ENCODE measurements around the gene PTPRCAP.

Gene PTPRCAP

DNA sequence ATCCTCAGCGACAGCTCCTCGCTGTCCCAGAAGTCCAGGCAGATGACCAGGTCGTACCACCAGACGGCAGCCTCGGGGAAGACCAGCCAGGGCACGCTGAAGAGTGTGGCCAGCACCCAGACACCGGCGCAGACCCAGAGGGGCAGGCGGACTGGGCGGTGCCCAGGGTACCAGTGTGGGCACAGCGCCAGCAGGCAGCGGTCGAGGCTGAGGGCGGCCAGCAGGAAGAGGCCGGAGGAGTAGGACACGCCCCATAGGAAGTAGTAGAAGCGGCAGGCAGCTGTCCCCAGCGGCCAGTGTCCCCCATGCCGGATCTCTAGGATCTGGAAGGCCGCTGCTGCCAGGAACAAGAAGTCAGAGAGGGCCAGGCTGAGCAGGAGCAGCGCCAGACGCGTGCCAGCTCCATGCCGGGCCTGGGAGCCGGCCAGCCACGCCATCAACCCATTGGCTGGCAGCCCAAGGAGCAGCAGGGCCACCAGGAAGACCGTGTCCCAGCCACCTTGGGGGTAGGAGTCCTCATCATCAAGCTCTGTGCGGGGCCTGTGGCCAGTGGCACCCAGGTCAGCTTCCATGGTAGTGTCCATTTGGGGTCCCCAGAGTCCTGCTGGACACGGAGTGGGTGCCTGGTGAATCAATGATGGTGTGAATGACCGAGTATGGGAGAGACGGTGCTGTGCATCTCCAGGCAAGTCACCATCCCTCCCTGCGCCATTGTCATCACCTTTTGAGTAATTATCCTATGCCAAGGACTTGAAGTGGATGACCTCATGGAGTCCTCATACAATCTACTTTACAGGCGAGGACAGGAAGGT lies 14.9 kb upstream of the PTPRCAP start, which contains the start of gene GPR152:
GPR152 (minus strand) TSS at position 589 of the 812 bp plus-strand sequence; CDS start at position 584, 5 bp downstream.
- TF ChIP-seq, protein P1, sequence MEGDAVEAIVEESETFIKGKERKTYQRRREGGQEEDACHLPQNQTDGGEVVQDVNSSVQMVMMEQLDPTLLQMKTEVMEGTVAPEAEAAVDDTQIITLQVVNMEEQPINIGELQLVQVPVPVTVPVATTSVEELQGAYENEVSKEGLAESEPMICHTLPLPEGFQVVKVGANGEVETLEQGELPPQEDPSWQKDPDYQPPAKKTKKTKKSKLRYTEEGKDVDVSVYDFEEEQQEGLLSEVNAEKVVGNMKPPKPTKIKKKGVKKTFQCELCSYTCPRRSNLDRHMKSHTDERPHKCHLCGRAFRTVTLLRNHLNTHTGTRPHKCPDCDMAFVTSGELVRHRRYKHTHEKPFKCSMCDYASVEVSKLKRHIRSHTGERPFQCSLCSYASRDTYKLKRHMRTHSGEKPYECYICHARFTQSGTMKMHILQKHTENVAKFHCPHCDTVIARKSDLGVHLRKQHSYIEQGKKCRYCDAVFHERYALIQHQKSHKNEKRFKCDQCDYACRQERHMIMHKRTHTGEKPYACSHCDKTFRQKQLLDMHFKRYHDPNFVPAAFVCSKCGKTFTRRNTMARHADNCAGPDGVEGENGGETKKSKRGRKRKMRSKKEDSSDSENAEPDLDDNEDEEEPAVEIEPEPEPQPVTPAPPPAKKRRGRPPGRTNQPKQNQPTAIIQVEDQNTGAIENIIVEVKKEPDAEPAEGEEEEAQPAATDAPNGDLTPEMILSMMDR (IDR thresholded peaks at IDR 0.05; ENCODE audit: borderline replicate concordance, insufficient read depth, low read depth, low read length), result no peak
- no peak within 1 kb of the TSS for H3K4me3 ChIP-seq (ENCODE audit: low read depth, low read length)

DNA sequence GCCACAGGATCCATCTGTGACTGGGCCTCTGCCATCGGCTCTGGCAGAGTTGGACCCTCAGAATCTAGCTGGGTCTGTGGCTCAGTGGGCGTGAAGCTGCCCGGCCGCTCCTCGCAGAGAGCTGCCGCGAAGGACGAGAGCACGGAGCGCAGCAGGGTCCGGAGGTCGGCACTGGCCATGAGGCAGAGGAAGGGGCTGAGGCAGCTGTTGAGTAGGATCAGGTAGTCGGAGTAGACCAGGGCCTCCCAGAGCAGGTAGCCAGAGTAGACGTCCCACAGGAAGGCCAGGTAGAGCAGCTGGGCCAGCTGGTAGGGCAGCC lies 14.1 kb upstream of the PTPRCAP start:
- TF ChIP-seq, protein P1 (IDR thresholded peaks at IDR 0.05; ENCODE audit: borderline replicate concordance, insufficient read depth, low read depth, low read length), result no peak
- no peak overlapping the region for H3K4me3 ChIP-seq (ENCODE audit: low read depth, low read length)

DNA sequence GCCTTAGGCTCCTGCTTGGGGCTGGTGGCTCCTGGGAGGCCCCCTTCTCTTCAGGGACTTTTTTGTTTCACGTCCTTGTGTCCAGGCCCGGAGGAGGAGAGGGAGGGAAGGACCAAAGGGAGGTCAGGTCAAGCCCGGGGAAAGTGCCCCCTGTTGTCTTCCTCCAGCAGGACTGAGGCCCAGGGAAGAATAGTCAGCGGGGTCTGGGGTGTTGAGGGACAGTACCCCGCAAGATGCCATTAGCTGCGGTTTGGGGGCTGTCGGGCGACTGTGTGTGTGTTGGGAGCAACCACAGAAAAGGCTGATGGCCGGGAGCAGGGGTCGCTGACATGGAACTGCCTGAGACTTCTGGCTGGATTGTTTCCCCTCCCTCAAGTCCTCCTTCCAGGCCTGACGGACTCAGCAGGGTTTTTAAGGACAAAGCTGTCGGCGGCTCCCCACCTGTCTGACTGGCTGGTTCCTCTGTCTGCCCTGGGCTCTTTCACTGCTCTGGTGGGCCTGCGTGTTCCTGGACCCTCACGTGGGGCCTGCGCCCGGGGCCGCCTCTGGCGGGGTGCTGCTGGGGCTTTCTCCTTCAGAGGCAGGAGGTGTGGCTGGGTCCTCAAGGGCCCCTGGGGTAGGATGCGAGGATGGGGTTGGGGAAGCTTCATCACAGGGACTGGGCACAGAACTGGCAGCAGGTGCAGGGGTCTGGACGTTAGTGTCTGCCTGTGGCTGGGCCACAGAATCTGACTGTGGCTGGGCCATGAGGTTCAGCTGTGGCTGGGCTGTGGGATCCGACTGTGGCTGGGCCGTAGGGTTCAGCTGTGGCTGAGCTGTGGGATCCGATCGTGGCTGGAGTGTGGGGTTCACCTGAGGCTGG lies 13.5 kb upstream of the PTPRCAP start:
- H3K4me3 ChIP-seq (ENCODE audit: low read depth, low read length), result no peak overlapping the region
- TF ChIP-seq, protein P1 (IDR thresholded peaks at IDR 0.05; ENCODE audit: borderline replicate concordance, insufficient read depth, low read depth, low read length), result no peak

DNA sequence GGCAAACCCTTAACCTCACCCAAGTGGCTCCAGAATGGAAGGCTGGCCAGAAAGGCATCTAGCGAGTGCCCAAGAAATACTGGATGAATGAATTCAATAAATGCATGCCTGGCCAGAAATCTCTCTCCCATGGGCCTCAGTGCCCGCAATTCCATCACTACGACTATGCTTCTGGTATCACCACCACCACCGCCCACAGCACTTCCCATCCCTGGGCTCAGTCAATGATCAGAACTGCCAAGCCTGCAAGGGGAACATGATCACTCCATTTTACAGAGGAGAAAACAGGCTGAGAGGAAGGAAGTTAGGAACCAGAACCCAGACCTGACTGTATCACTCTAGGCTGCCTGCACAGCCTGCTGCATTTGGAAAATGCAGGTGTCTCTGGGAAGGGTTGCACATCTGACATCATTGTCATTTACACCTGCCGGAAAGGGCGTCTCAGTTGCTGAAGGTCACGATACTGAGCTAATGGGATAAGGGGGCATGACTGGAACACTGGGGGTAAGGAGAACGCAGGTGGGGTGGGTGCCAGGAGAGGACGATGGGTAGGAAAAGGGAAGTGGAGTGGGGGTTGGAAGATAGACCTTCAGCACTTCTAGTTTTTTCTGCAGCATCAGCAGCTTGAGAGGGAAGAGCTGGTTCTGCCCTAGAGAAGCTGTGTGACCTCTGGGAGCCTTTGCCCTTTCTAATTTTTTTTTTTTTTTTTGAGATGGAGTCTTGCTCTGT lies 11.8 kb upstream of the PTPRCAP start:
- H3K4me3 ChIP-seq (ENCODE audit: low read depth, low read length), result no peak overlapping the region
- TF ChIP-seq, protein P1 (IDR thresholded peaks at IDR 0.05; ENCODE audit: borderline replicate concordance, insufficient read depth, low read depth, low read length), result no peak

DNA sequence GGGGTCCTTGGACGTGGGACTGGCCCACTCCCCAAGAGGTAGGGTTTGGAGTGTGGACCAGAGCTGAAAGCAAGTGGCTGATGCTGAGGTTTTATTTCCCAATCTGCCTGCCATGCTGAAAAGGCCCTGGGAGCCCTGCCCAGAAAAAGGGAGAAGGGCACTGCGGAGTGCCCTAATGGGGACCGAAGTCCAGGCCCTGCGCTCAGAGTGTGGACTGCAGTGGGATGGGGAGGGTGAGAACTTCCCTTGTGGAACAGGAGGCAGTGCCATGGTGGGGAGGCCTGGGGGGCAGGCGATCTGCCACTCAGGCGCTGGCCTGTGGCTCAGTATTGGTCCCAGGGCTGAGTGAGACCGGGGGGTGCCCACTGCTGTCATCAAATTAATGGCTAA lies 10.7 kb upstream of the PTPRCAP start:
- TF ChIP-seq, protein P1 (IDR thresholded peaks at IDR 0.05; ENCODE audit: borderline replicate concordance, insufficient read depth, low read depth, low read length), result no peak
- no peak overlapping the region for H3K4me3 ChIP-seq (ENCODE audit: low read depth, low read length)

DNA sequence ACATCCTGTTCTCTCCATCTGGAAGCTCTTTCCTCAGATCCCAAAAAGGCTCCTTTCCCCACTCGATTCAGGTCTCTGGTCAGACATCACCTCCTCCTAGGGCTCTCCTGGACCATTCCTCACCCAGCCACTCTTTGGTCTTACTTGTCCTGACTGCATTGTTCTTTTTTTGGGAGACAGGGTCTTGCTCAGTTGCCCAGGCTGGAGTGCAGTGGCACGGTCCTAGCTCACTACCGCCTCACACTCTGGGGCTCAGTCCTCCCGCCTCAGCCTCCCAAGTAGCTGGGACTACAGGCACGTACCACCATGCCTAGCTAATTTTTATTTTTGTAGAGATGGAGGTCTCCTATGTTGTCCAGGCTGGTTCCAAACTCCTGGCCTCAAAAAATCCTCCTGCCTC lies 8.0 kb upstream of the PTPRCAP start:
- H3K4me3 ChIP-seq (ENCODE audit: low read depth, low read length), result no peak overlapping the region
- TF ChIP-seq, protein P1 (IDR thresholded peaks at IDR 0.05; ENCODE audit: borderline replicate concordance, insufficient read depth, low read depth, low read length), result no peak
